Stimulated activated CD8-positive, alpha-beta memory T cell treated with anti-CD3 and anti-CD28 coated beads, Interleukin-7, amount 100 ng/mL, for 4 hours (primary cell): Measurements from ENCODE around the gene TFRC.
"Not testable (repeated sequence)": the region's sequence is repeated elsewhere in the genome, so short reads cannot be mapped to it uniquely, and the experiment has no call there.

ENCODE experiments used
- DNase-seq, 2 donors: peaks; one replicate each; pipeline ENCODE4 v3.0.0-alpha.2; 2020; ENCODE audit warnings: low read depth in 2 of 2

Gene TFRC

DNA sequence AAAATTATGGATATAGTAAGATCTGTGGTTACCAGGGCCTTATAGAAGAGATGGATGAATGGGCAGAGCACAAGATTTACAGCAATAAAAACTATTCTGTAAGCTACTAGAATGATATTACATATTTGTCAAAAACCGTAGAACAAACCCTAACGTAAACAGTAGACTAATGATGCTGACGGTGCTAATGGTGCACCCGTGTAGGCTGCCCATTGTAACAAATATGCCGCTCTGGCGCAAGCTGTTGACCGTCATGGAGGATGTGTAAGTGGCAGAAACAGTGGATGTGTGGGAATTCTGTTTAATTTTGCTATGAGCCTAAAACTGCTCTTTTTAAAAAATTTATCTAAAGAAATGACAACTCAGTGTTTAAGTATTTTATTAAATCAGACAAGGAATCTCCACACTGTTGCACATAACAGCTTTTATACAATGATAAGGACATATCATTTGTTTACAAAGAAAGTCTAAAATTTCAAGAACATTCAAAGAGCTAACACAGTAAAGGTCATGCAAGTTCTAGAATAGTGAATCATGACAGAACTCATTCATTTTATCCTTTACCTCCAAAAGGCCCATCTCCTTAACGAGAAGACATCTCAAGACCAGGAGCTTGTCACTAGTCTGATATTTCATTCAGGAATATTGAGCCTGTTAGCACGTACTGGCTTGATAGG, 32.8 kb downstream of the TFRC start:
- DNase-seq = no peak

DNA sequence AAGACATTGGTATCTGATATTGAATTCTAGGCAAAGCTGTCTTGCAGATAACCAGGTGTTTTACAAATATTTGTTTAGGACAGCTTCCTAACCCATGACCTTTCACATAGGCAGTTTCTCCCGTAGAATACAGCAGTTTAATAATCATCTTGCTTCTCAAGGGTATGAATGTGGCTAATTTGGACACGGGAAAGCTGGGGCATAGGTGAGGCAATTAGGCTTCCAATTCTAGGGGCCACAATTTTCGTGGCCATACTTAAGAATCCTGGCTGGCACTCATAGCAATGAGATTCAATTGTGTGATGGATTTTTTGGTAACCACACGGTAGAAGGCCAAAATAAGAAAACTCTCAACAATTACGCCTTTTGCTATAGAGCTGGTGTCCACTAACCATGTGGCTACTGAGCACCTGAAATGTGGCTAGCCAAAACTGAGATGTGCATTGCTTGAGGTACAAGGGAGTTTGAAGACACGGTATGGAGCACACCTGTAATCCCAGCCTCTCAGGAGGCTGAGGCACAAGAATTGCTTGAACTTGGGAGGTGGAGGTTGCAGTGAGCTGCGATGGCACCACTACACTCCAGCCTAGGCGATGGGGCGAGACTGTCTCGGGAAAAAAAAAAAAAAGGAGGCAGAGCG, 34.4 kb downstream of the TFRC start:
- DNase-seq = no peak

DNA sequence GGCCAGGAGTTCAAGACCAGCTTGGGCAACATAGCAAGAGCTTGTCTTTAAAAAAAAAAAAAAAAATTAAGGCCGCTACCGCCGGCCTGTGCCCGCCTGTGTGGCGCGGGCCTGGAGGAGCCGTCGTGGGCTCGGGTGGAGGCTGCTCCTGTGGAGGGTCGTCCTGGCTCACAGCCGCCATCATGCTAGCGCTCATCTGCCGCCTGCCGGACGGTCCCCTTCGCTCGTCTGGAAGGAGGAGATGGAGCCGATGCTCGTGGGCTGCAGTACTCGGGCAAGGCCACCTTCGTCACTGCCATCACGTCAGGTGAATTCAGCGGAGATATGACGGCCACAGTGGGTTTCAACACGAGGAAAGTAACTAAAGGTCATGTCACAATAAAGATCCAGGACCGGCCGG, 37.4 kb downstream of the TFRC start:
- DNase-seq = no peak

DNA sequence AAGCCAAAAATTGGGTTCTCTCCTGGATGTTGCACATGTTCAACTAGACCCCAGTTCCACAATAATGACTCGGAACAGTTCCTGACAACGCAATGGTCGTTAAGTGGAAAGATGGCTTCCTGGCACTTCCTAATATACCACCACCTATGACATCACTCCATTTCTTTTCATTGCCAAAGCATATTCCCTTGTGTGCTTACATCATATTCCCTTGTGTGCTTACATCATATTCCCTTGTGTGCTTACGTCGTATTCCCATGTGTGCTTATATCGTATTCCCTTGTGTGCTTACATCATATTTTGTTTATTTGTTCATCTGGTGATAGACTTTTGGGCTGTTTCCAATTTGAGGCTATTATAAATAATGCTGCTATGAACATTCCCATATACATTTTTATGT, 39.2 kb downstream of the TFRC start:
- DNase-seq = no peak

DNA sequence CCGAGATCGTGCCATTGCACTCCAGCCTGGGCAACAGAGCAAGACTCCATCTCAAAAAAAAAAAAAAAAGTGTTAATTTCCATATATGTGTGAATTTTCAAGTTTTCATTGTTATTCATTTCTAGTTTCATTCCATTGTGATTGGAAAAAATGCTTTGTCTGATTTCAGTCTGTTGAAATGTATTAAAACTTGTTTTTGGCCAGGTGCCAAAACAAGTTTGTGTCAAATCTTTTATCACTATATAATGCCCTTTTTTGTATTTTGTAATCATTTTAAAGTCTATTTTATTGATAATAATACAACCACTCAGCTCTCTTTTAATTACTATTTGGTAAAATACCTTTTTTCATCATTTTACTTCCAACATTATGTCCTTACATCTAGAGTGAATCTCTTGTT, 42.5 kb downstream of the TFRC start:
- DNase-seq = no peak

DNA sequence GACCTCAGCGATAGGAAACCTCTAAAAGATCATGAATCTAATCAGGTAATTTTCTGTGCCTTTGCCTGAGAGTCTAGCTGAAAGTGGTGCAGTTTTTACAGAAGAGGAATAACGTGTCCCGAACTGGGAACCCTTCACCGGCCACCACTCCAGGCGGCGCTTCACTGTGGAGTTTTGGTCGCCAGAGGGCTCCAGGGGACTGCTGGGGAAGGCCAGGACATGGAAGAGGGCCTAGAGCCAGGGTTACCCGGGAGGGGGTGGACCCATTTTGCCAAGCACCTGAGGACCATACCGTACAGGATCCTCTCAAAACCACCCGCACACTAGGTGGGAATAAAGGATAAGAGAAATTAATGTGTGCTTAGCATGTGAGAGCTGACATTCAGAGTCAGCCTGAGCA, 55.8 kb downstream of the TFRC start:
- DNase-seq = not testable (repeated sequence)

DNA sequence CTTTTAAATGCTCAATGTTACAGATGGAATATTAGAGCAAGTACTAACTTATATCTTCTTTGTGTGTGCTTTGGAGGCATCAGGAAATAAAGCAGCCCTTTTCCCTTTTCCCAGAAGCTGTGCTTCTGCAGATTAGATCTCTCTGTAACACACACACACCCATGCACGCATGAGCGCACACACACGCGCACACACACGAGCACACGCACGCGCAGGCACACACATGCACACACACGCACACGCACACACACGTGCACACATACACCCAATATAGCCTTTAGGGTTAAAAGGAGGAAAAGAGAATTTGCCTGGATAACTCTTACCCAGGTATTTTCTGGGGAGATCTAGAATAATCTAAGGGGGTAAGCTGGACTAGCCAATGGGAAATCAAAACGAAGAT, 56.9 kb downstream of the TFRC start:
- DNase-seq = no peak

DNA sequence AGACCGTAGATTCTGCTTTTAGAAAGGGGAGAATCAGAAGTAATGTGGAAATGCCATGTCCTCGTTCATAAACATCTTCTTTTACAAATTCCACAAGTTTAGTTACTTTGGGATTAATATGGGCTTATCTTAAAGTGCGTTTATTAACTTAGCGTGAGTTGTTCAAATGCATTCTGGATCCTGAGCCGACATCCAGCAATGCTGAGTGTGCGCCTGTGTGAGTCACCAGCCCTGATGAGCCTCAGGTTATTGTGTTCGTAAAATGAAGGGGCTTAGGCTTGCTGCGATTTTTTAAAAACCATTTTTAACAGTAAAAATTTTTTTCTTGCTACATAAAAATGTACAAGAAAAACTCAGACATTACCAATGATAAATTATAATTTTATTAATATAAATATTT, 57.9 kb downstream of the TFRC start:
- DNase-seq = no peak

DNA sequence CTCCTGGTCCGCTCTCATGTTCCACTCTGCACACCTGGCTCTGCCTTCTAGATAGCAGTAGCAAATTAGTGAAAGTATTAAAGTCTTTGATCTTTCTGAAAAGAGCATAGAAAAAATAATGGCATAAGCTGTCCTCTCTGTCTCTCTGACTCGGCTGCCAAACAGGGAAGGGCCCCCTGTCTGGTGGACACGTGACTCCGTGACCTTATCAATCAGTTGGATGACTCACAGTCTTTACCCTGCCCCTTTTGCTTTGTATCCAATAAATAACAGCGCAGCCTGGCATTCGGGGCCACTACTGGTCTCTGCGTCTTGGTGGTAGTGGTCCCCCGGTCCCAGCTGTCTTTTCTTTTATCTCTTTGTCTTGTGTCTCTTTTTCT, 59.4 kb downstream of the TFRC start:
- not testable (repeated sequence) for DNase-seq

DNA sequence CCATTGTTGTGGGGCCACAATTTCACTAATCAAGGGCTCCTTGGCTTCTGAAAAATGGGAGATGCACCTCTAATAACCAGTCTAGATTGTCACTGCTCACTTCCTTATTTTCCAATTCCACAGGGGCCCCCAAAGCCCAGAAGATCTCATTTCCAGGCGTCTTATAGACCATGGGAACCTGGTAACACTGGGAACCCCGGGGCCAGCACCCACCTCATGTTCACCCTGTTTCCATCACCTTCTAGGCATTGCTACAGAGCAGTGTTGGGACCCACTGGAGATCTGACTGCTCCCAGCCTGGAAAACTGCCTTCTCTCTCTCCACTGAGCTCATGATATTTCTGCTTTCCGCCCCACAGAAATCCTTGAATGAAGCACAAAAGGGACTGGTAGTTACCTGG, 61.5 kb downstream of the TFRC start:
- DNase-seq = no peak

DNA sequence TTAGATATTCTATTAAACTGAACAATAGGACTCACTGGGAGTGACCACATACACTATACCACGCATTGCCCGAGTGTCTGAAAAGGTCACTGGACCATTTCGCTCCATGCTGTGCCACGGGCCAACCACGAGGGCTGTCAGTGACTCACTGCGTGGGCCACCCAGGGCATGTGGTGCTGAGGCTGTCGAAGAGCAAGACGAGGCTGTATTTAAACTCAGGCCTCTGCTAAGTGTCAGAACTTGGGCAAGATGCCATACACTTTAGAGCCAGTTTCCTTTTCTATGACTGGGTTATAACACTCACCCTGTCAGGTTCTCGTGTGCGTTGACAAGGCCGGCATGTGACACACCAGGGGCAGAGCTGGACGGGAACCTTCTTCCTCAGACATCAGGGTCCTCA, 62.3 kb downstream of the TFRC start:
- not testable (repeated sequence) for DNase-seq

DNA sequence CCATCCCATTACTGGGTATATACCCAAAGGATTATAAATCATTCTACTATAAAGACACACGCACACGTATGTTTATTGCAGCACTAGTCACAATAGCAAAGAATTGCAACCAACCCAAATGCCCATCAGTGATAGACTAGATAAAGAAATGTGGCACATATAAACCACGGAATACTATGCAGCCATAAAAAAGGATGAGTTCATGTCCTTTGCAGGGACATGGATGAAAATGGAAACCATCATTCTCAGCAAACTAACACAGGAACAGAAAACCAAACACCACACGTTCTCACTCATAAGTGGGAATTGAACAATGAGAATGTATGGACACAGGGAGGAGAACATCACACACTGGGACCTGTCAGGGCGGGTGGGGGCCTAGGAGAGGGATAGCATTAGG, 63.7 kb downstream of the TFRC start:
- DNase-seq = not testable (repeated sequence)

DNA sequence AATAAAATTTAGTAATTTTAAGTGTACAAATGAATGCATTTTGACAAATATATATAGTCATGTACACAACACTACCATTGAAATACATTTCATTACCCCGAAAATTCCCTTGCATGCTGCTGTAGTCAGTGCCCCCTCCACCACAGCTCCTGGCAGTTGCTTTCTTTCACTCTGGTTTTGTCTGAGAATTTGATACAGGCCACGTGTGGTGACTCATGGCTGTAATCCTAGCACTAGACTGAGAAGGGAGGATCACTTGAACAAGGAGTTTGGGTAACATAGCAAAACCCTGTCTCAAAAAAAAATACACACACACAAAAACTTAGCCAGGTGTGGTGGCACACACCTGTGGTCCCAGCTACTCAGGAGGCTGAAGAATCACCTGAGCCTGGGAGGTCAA, 65.4 kb downstream of the TFRC start:
- no peak for DNase-seq

DNA sequence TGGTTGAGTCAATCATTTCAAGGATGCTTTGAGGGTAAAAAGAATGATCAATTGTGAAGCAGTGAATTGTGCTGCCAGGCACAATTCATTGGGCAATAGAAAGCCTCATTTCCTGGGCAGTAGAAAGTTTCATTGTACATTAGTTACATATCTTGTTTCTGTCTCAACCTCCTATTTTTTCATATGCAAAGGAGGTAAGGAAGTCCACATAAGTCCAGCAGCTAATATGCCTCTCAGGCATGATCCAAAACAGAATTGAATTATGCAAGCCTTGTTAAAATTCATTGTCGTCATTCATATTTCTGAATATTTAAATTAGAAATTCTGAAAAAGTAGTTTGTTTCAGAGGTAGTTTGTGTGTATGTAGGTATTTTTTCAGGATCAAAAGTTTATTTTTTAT, 65.8 kb downstream of the TFRC start:
- no peak for DNase-seq

DNA sequence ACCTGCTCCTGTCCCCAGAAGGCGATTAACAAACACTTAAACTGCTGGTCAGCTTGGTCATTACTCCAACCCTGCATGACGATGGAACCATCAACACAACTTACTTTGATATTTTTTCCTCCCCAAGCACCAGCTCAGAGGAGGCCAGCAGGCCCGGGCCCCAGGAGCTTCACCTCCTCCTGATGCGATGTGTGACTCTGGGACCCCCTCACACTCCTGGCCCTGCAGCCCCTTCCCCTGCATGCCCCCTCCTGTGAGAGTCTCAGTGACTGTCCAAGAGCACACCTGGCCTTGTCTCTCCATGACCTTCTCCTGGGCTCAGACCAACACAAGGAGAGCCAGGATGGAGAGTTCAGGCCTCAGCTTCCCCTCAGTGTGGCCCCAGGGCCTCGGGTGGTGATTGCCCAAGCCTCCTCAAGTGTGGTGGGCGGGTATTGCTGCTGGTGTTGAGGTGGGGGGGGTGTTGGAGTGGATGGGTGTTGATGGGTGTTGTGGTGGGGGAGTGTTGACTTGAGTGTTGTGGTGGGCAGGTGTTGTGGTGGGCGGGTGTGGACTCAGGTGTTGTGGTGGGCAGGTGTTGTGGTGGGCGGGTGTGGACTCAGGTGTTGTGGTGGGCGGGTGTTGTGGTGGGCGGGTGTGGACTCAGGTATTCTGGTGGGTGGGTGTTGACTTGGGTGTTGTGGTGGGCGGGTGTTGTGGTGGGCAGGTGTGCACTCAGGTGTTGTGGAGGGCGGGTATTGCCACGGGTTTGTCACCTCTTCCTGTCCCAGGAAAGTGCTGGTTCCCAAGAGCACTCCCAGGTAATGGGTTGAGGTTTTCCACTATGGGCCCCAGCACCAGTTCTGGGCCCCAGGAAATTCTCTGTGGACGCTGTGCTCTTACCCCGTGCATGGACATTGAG, 68.1 kb downstream of the TFRC start:
- no peak for DNase-seq

DNA sequence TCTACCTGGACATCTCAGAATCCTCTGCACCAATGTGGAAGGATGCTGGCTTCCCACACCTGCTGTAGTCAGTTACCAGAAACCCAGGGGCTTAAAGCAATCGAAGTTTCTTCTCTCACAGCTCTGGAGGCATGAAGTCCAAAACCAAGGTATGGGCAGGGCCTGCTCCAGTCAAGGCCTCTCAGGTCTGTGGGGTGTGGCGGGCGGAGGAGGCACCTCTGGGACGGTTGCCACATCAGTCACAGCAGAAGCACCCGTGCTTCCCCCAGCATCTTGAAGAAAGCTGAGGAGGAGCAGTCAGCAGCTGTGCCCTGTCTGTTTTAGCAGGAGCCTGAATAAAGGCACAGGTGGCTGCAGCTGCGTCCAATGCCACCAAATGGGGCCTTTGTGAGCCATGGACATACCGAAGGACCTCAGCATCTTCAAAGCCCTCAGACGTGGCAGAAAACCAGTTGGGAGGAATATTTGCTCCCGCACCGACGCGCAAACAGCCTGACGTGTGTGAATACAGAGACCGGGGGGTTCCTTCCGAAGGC, 68.9 kb downstream of the TFRC start:
- no peak for DNase-seq

DNA sequence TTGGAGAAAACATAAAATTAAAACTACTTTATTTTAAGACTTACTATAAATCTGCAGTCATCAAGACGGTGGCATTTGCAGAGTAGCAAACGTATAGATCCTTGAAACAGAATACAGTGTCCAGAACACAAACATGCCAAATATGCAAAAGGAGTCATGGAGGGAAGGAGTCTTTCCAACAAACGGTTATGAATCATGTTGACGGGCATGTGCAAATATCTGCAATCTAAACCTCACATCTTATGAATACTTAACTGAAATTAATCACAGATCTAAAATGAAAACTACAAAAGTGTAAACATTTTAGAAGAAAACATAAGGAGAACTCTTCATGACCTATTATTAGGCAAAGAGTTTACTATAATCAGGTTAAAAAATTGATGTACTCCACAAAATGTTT, 69.4 kb downstream of the TFRC start:
- no peak for DNase-seq

DNA sequence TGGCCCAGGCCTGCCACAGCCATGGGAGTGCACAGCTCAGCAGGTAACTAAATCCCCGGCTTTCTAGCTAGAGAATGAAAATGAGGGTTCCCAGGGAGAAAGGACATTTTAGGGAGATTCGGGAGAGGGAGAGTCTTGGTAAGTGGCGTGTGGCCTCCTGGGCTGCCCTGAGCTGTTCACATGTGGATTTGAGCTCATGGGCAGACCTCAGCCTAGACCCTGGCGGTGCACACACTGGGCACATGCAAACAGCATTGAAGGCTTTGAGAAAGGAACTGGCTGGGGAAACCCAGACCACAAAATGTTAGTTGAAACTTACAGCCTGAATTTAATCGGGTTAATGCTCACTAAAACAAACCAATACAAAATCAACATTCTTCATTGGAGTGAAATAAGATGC, 72.4 kb downstream of the TFRC start:
- DNase-seq = no peak

DNA sequence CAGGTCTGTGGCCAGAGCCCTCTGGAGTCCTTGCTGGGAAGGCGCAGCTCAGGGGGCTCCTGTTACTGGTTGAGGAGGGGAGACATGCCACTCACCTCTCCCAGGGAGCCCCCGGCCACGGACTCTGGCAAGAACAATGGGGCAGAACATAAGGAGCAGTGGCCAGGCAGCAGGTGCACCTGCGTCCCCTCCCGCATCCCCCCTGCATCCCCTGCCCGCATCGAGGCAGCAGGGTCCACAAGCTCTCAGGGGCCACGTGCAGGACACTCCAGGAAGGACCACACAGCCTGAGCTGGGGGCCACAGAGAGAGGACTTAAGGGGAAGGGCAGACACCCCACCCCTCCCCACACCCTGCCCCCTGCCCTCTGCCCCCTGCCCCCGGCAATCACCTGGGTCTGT, 73.0 kb downstream of the TFRC start:
- no peak for DNase-seq

DNA sequence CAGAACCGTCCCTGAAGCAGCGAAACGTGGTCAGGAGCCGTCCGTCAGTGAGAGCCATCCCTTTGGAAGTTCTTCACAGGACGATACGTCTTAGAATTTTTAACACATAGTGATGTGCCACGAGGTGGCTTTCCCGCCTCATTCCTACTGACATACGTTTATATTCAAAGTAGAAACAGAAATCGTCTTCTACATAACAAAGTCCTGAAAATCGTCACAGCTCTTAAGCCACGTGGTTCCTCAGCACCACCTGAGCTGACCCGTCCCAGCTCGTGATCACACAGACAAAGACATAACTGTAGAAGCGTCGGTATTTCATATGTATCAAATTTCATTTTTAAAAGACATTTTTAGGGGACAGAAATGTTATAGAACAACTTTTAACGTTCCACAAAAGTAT, 73.5 kb downstream of the TFRC start:
- no peak for DNase-seq

DNA sequence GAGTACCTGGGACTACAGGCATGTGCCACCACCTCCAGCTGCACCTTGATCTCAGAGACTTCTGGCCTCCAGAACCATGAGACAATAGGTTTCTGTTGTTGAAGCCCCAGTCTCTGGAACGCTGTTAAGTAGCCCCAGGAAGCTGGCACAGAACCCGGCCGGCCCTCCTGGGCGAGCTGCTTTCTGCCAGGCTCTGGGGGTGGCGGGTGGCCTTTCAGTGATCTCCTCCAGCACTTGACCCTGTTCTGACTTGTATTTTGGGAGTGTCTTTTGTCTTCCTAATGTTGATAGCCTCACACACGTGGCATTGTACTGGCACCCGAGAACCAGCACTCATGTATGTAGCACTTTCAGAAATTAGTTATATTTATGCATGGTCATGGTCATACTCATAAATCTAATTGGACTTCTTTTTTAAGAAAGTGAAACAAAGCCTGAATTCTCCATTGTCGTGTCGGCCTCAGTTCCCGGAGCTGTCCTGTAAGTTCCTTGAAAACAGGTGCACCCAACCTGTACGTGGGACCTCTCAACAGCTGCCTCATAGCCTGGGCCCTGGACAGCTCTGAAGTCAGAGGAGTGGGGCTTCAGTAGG, 74.0 kb downstream of the TFRC start:
- no peak for DNase-seq

DNA sequence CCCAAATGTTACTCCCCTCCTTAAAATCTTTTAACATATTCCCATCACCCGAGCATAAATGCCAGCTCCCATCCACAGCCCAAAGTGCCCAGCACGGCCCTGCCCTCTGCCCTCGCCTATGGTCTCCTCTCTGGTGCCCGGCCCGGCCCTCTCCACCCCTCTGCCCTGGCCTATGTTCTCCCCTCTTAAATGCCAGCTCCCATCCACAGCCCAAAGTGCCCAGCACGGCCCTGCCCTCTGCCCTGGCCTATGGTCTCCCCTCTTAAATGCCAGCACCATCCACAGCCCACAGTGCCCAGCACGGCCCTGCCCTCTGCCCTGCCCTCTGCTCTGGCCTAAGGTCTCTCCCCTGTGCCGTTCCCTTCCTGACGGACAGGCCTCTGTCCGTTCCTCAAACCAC, 76.6 kb downstream of the TFRC start:
- DNase-seq = not testable (repeated sequence)
